ENCODE results near the gene EXOC2. TPM values are rescaled to one million over a fixed set of nuclear protein-coding genes. Genes with fewer than 3 reads are reported as not detected.

EXOC2 gene
- total RNA-seq, 1 experiment from 2014 or later: 24.5 TPM

DNA sequence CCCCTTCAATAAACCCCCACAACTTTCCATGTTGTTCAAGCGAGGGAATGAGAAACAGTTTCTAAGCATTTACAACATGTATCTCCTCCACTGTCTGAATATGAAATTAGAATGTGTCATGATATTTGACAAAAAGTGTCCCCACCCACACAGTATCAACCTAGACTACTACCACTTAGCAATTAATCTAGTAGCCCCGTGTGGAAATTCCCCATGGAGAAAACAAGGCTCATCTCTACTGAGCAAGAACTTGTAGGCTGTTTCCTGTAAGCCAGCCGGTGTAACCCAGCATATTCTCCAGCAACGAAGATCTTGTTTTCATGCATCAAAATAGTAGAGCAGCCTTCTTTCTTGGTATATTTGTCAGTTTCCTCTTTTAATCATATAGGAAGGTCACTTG, 186.4 kb downstream of the EXOC2 start:
- no peak overlapping the region for H3K4me2 ChIP-seq (ENCODE audit: low read length)
- intact Hi-C loops (cut with micrococcal nuclease): no loop called here
- no peak for ATAC-seq
- no peak overlapping the region for H3K27ac ChIP-seq (ENCODE audit: low read depth, low read length)
- CTCF ChIA-PET: no interaction called here
- H3K9me3 ChIP-seq (ENCODE audit: control insufficient read depth in 1 of 2, insufficient read depth in 1 of 2, low read depth in 1 of 2, low read length in 2 of 2): no peaks in the 10 kb centered on the region
- POLR2A ChIA-PET: no interaction called here
- H3K9ac ChIP-seq (ENCODE audit: low read length): no peak overlapping the region
- no peak for DNase-seq (ENCODE audit: low read depth, low spot score)
- RAD21 ChIA-PET (ENCODE audit: low non-redundant PET in 1 of 2, low total read pairs in 2 of 2, uncharacterized antibody in 2 of 2, unreplicated experiment in 2 of 2): no interaction called here
- BruUV-seq (replicated peaks): no TSS peak
- H3K27me3 ChIP-seq (ENCODE audit: insufficient read depth, low read length): no peaks in the 10 kb centered on the region
- no peak overlapping the region for H3K4me3 ChIP-seq (replicated peaks in 1 of 2; ENCODE audit: low read depth in 1 of 2, low read length in 2 of 2)
- H3K36me3 ChIP-seq (ENCODE audit: control insufficient read depth in 1 of 2, insufficient read depth in 2 of 2, low read length in 2 of 2): no peaks in the 10 kb centered on the region
- H4K20me1 ChIP-seq (ENCODE audit: insufficient read depth): no peaks in the 10 kb centered on the region
- H2AFZ ChIP-seq (ENCODE audit: low read depth, low read length, poor library complexity, severe bottlenecking): no peak overlapping the region
- no peaks in the 10 kb centered on the region for H3K79me2 ChIP-seq (ENCODE audit: insufficient read depth, low read length)
- TF ChIP-seq YY1 (IDR thresholded peaks at IDR 0.05; ENCODE audit: extremely low read depth, insufficient replicate concordance, low read depth, low read length): no peak
- TF ChIP-seq, protein P1, sequence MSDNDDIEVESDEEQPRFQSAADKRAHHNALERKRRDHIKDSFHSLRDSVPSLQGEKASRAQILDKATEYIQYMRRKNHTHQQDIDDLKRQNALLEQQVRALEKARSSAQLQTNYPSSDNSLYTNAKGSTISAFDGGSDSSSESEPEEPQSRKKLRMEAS (IDR thresholded peaks at IDR 0.05): no peak
- no peak for TF ChIP-seq SRF (IDR thresholded peaks at IDR 0.05; ENCODE audit: low read depth)
- TF ChIP-seq, protein P2, sequence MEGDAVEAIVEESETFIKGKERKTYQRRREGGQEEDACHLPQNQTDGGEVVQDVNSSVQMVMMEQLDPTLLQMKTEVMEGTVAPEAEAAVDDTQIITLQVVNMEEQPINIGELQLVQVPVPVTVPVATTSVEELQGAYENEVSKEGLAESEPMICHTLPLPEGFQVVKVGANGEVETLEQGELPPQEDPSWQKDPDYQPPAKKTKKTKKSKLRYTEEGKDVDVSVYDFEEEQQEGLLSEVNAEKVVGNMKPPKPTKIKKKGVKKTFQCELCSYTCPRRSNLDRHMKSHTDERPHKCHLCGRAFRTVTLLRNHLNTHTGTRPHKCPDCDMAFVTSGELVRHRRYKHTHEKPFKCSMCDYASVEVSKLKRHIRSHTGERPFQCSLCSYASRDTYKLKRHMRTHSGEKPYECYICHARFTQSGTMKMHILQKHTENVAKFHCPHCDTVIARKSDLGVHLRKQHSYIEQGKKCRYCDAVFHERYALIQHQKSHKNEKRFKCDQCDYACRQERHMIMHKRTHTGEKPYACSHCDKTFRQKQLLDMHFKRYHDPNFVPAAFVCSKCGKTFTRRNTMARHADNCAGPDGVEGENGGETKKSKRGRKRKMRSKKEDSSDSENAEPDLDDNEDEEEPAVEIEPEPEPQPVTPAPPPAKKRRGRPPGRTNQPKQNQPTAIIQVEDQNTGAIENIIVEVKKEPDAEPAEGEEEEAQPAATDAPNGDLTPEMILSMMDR (IDR thresholded peaks at IDR 0.05 in 2 of 3, conservative IDR thresholded peaks at IDR 0.05 in 1 of 3; ENCODE audit: borderline replicate concordance in 1 of 3, insufficient read depth in 1 of 3, low read depth in 2 of 3, low read length in 2 of 3): no peak
- no peak for TF ChIP-seq JUND (IDR thresholded peaks at IDR 0.05)
- no peak for TF ChIP-seq CBX3 (IDR thresholded peaks at IDR 0.05; ENCODE audit: low read depth)
- no peaks in the 10 kb centered on the region for H3K9me2 ChIP-seq (ENCODE audit: insufficient read depth)
- no peaks in the 10 kb centered on the region for H3K4me1 ChIP-seq (ENCODE audit: control insufficient read depth in 1 of 2, insufficient read depth in 2 of 2, low read length in 2 of 2)

DNA sequence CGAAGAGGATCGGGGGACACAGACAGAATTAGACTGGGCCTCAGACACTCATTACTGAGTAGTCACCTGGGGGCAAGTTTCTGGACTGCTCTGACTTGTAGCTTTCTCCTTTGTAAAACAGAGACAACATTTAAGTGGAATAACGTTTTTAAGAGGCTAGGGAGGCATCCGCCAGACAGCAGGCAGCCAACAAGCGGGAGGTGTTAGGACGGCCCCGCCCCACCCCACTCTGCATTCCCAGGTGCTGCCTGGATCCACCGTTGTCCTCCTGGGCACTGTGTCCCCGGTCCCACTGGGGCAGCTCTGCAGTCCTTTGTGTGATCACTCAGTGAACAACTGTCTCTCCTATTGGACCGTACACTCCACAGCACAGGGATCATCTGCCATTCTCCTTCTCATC, 187.6 kb downstream of the EXOC2 start:
- no peak overlapping the region for H2AFZ ChIP-seq (ENCODE audit: low read depth, low read length, poor library complexity, severe bottlenecking)
- intact Hi-C loops (cut with micrococcal nuclease): no loop called here
- no peak overlapping the region for H3K4me2 ChIP-seq (ENCODE audit: low read length)
- no peak overlapping the region for H3K4me3 ChIP-seq (replicated peaks in 1 of 2; ENCODE audit: low read depth in 1 of 2, low read length in 2 of 2)
- no peak overlapping the region for H3K9ac ChIP-seq (ENCODE audit: low read length)
- RAD21 ChIA-PET (ENCODE audit: low non-redundant PET in 1 of 2, low total read pairs in 2 of 2, uncharacterized antibody in 2 of 2, unreplicated experiment in 2 of 2): no interaction called here
- TF ChIP-seq, protein P1 (IDR thresholded peaks at IDR 0.05): no peak
- TF ChIP-seq RAD21 (IDR thresholded peaks at IDR 0.05; ENCODE audit: low read depth) (no peak), SP1 (IDR thresholded peaks at IDR 0.05; ENCODE audit: low read depth) (no peak), EZH2phosphoT487 (IDR thresholded peaks at IDR 0.05; ENCODE audit: borderline replicate concordance) (no peak), CEBPB (IDR thresholded peaks at IDR 0.05; ENCODE audit: low read depth) (no peak), ZFX (IDR thresholded peaks at IDR 0.05) (no peak), CBX3 (IDR thresholded peaks at IDR 0.05; ENCODE audit: low read depth) (no peak), POLR2A (IDR thresholded peaks at IDR 0.05; ENCODE audit: borderline replicate concordance, extremely low read depth, insufficient read depth, insufficient read length) (no peak), ZNF274 (IDR thresholded peaks at IDR 0.05; ENCODE audit: low read depth, low read length) (no peak), SIN3A (IDR thresholded peaks at IDR 0.05; ENCODE audit: low read depth) (no peak), SRF (IDR thresholded peaks at IDR 0.05; ENCODE audit: low read depth) (no peak)
- TF ChIP-seq, protein P3, sequence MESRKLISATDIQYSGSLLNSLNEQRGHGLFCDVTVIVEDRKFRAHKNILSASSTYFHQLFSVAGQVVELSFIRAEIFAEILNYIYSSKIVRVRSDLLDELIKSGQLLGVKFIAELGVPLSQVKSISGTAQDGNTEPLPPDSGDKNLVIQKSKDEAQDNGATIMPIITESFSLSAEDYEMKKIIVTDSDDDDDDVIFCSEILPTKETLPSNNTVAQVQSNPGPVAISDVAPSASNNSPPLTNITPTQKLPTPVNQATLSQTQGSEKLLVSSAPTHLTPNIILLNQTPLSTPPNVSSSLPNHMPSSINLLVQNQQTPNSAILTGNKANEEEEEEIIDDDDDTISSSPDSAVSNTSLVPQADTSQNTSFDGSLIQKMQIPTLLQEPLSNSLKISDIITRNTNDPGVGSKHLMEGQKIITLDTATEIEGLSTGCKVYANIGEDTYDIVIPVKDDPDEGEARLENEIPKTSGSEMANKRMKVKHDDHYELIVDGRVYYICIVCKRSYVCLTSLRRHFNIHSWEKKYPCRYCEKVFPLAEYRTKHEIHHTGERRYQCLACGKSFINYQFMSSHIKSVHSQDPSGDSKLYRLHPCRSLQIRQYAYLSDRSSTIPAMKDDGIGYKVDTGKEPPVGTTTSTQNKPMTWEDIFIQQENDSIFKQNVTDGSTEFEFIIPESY (IDR thresholded peaks at IDR 0.05; ENCODE audit: extremely low read depth, insufficient replicate concordance, low read length): no peak
- no peaks in the 10 kb centered on the region for H3K4me1 ChIP-seq (ENCODE audit: control insufficient read depth in 1 of 2, insufficient read depth in 2 of 2, low read length in 2 of 2)
- no peaks in the 10 kb centered on the region for H4K20me1 ChIP-seq (ENCODE audit: insufficient read depth)
- H3K27ac ChIP-seq (ENCODE audit: low read depth, low read length): no peak overlapping the region
- H3K9me3 ChIP-seq (ENCODE audit: control insufficient read depth in 1 of 2, insufficient read depth in 1 of 2, low read depth in 1 of 2, low read length in 2 of 2): no peaks in the 10 kb centered on the region
- CTCF ChIA-PET: no interaction called here
- DNase-seq (ENCODE audit: low read depth, low spot score) (no peak), ATAC-seq (no peak)
- no peaks in the 10 kb centered on the region for H3K9me2 ChIP-seq (ENCODE audit: insufficient read depth)
- BruUV-seq (replicated peaks): no TSS peak
- no peaks in the 10 kb centered on the region for H3K27me3 ChIP-seq (ENCODE audit: insufficient read depth, low read length)
- no peaks in the 10 kb centered on the region for H3K36me3 ChIP-seq (ENCODE audit: control insufficient read depth in 1 of 2, insufficient read depth in 2 of 2, low read length in 2 of 2)
- H3K79me2 ChIP-seq (ENCODE audit: insufficient read depth, low read length): no peaks in the 10 kb centered on the region
- POLR2A ChIA-PET: no interaction called here

Data from HCT116 (cell line).